ENCODE data around the gene DNAH2.

Gene DNAH2

DNA sequence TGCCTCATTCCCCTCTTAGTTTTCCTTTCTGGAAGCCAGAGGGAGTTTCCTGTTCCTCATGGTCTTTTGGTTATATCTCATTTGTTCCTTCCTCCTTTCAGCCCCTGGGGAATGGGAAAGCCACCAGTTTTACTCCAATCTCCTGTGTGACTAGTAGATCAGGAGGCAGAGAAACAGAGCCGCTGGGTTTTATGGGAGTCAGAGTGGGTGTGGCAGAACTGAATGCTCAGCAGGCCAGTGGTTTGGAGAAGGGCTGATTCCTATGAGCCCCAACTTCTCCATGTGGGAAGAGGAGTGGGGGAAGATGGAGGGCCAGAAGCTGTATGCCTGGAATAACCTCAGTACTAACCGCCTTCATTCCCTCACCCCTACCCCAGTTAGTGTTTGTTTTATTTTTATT is 4.1 kb downstream of the DNAH2 start:
- no peak for DNase-seq

- DNase-seq = no peak
Measured at GRCh38 chr17:7727886-7728285, 10.3 kb downstream of the DNAH2 start.

- DNase-seq = no peak
Measured at GRCh38 chr17:7729816-7730215, 12.3 kb downstream of the DNAH2 start.

DNA sequence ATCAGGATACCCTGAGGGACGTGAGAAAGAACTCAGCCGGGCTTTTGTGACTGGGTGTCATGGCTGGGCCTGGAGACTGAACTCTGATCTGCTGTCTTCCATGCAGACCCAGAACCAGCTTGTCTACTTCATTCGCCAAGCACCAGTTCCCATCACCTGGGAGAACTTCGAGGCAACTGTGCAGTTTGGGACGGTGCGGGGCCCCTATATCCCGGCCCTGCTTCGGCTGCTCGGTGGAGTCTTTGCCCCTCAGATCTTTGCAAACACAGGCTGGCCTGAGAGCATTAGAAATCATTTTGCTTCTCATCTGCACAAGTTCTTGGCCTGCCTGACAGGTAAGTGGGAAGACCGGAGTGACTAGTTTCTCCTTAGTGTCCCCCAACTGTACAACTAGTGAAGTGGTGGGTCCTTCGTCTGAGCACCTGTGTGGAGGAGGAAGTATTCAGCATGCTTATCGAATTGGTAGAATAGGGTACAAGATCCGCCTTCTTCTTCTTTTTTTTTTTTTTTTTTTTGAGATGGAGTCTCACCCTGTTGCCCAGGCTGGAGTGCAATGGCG is 15.5 kb downstream of the DNAH2 start:
- no peak for DNase-seq

GRCh38 chr17:7737601-7738000 is 20.1 kb downstream of the DNAH2 start:
- no peak for DNase-seq

- no peak for DNase-seq
Measured at GRCh38 chr17:7739746-7740145, 22.2 kb downstream of the DNAH2 start.

GRCh38 chr17:7740481-7741001 is 23.0 kb downstream of the DNAH2 start:
- DNase-seq = no peak

DNA sequence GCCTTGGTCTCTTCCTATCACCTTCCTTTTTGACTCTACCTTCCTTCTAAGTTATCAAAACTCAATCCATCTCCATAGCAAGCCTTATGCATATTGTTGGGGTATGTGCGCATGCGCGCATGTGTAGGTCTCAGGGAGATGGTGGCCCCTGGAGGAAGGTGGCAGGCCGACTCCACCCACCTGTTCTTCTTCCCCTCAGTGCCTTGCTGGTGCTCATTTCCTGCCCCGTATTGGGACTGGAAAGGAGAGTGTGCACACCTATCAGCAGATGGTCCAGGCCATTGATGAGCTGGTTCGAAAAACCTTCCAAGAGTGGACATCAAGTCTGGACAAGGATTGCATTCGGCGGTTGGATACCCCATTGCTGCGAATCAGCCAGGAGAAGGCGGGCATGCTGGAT is 25.2 kb downstream of the DNAH2 start:
- no peak for DNase-seq

GRCh38 chr17:7744416-7744815 is 26.9 kb downstream of the DNAH2 start:
- no peak for DNase-seq

DNA sequence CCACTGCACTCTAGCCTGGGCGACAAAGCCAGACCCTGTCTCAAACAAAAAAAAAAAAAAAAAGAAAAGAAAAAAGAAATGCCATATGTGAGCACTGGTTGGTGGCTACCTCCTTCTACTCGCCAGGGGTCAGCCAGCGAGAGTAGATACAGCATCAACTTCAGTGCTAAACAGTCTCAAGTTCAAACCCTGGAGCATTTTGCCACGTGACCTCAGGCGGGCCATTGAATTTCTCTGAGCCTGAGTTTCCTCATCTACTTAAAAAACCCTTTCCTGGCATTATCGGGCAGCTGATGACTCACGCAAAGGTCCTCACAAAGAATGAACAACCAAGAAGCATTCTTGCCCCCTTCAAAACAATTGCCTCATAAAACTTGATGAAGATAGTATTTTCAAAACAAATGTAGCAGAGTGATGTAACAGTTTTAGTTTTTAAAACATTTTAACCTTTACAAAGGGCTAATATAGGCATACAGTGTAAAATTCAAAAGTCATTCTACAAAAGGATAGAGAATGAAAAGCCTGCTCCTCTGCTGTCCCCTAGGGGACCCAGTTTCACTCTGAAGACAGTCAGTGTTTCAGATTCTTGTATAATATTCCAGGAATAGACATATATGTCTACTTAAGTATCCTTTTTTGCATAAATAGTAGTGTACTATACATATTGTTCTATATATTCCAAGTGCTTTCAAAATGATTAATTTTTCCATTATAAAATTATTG is 28.4 kb downstream of the DNAH2 start:
- DNase-seq = peak; percentile 91

DNA sequence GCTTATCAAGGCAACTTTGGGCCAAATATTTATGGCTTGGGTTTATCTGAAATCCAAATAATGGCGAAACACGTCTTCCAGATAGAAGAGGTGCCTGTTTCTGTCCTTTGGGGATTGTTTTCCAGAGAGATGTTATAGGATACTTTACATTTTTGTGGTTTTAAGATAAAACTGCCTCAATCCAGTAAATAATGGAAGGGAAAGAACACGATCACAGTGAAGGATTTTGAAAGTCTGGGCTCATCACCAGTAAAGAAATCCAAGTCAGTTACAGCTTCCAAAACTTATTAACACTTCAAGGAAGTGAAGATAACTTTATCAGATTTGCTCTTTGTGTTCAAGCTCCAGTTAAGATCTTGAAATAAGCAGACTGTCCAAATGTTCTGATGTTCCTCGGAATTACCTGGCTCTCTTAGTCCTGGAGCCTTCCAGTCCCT is 30.1 kb downstream of the DNAH2 start:
- peak; percentile 72 for DNase-seq

- DNase-seq = peak; percentile 56
Measured at GRCh38 chr17:7748076-7748775, 30.7 kb downstream of the DNAH2 start.

GRCh38 chr17:7750321-7750821 is 32.8 kb downstream of the DNAH2 start:
- DNase-seq = peak; percentile 87

GRCh38 chr17:7754656-7755055 is 37.1 kb downstream of the DNAH2 start:
- DNase-seq = no peak

- no peak for DNase-seq
Measured at GRCh38 chr17:7755095-7755890, 37.7 kb downstream of the DNAH2 start.

DNA sequence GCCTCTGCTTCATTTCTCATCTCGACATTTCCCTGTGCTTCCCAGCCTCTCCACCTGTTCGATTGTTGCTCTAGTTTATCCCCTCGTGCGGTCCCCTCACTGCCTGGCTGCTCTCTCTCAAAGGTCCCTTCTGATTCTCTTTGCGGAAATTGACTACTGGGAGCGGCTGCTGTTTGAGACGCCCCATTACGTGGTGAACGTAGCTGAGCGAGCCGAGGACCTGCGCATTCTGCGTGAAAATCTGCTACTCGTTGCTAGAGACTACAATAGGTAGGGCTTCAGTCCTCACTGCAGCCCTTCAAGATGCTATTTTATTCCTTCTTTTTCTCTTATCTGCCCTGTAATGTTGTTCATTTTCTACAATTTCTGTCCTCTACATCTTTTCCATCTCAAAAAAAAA is 39.4 kb downstream of the DNAH2 start:
- no peak for DNase-seq

- DNase-seq = no peak
Measured at GRCh38 chr17:7763919-7764318, 46.4 kb downstream of the DNAH2 start.

DNA sequence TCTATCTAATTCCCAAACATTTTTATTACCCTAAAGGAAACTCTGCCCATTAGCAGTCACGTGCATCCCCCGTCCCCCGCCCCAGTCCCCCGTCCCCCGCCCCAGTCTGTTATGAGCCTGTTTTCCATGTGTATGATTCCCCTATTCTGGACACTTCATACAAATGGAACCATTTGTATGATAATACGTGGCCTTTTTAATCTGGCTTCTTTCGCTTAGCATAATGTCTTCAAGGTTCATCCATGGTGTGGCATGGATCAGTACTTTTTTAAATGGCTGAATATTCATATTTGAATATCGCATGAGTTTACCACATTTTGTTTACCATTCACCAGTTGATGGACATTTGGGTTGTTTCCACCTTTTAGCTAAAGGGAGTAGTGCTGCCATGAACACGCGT is 49.5 kb downstream of the DNAH2 start:
- no peak for DNase-seq

DNA sequence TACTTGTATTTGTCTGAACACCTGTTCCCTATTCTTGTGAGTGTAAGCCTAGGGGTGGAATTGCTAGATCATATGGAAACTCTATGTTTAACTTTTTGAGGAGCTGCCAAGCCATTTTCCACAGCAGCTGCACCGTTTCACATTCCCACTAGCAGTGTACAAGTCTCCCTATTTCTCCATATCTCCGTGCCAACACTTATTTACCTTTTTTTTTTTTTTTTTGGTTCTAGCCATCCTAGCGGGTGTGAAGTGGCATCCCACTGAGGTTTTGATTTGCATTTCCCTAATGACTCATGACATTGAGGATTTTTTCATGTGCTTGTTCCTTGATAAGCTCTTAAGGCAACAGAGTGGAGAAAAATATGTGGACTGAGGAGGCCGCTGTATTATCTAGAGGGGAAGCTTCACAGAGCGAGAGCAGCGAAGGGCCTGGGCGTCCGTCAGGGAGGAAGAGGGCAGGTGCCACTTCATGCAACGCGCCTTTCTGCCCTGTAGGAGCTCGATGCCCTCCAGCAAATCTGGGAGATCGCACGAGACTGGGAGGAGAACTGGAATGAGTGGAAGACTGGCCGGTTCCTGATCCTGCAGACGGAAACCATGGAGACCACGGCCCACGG is 50.0 kb downstream of the DNAH2 start:
- peak; percentile 52 for DNase-seq

- no peak for DNase-seq
Measured at GRCh38 chr17:7769854-7770253, 52.3 kb downstream of the DNAH2 start.

DNA sequence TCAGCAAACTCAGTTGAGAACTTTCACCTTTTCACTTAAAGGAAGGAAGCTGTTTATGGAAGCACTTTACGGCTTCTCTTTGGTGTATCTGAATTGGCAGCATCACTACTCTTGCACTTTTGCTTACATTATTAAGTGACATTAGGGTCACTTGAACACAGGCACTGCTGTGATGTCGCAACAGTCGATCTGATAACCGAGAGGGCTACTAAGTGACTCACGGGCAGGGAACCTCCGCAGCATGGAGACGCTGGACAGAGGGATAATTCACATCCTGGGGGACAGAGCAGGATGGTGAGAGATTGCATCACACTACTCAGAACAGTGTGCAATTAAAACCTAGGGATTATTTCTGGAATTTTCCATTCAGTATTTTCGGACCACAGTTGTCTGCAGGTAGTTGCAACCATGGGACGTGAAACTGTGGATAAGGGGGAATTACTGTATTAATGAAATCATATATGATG is 56.5 kb downstream of the DNAH2 start:
- no peak for DNase-seq

GRCh38 chr17:7775051-7775450 is 57.5 kb downstream of the DNAH2 start:
- no peak for DNase-seq
